HG03139 (cell line): ENCODE results near the gene SETBP1.

Experiments
- ATAC-seq: cut with Tn5 transposase; IDR thresholded peaks from one replicate; pipeline ENCODE4 v1.9.1; 2021; ENCODE audit not compliant: unreplicated experiment

The SETBP1 gene

DNA sequence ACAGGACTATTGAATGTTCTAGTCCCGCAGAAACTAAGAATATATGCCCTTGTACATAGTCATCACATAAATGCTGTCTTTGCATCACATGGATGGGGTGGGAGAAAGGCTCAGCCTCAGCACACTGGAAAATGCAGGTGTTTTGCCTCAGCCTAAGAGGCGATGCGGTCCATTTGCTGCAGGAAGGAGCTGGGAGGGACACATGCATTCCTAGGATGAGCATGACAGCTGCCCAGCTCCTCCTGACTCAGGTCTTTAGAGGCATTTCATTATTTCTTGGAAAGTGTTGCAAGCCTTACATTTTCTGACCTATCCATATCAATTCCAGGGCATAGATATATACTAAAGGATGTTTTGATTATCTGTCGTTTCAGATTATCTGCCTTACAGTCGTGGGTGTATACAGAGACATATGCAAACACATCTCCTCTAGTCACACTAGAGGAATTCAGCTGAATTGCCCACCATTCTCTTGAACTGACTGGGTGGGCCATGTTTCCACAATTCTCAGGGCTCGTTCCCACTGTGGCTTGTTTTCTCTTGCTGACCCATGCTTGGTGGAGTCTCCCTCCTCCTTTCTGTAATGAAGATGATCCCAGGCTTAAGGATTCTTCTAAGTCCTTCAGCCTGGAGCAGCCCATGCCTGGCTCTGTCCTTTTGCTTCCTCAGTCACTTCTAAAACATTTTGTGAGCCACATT lies 156.9 kb downstream of the SETBP1 start:
- no peak for ATAC-seq

DNA sequence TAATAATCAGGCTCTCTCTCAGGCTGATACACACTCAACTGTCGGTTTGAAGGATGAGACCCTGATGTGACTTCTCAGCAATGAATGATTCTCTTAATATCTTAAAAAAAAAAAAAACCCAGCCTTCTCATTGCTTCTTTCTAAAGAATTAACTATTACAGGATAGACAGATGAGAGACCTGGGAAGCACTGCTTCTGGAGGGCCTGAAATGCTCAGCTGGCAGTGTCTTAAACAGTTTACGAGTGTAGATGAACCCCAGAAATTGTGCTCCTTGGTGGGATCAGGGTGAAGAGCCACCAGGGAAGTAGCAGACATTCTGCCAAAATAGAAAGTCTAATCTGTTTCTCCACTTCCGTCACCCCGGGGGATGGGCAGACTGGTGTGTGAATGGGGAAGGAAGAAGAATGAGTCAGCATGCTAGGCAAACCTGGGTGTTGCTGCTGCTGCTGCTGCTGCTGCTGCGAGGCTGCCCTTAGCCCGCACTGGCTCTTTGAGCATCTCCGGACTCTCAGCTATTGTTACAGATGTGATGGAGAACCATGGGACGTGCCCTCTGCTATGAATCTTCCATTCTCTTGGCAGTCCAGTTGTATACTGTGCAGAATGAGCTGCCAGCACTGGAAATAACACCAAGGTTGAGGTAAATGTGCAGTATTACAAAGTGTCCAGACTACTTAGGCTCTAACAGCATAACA lies 158.4 kb downstream of the SETBP1 start:
- peak; percentile 99 for ATAC-seq

DNA sequence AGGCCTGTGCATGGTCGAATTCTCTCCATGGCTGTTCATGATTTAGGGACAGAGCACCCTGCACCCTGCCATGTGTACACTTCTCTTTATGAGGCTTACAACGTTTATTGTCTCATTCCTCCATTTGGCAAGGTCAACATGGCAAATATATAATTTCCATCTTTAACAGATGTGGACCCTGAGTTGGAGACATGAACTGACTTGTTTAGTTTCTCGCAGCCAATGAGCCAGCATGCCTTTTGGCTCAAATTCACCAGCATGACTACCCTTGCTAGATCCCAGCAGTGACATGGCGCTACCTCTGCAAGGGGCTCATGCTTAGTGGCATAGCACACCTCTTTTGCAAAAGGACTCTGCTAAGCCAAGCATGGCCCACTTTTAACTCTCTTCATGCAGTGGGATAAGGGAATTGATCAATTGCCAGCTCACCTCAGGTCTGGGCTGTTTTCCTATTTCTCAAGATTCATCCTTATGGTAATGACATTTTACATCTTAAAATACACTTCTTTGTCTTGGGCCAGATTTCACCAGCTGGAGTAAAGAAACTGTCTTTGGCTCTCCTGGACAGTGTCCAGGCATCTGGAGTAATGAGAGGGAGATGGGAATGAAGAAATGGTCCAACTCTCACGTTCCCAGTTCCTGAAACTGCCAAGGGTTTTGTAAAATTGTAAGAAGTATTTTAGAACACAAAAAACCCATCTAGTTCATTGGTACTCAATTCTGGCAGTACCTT lies 159.5 kb downstream of the SETBP1 start:
- no peak for ATAC-seq

GRCh38 chr18:44841221-44841620 lies 160.5 kb downstream of the SETBP1 start:
- ATAC-seq, result no peak

GRCh38 chr18:44841752-44842587 lies 161.3 kb downstream of the SETBP1 start:
- no peak for ATAC-seq

DNA sequence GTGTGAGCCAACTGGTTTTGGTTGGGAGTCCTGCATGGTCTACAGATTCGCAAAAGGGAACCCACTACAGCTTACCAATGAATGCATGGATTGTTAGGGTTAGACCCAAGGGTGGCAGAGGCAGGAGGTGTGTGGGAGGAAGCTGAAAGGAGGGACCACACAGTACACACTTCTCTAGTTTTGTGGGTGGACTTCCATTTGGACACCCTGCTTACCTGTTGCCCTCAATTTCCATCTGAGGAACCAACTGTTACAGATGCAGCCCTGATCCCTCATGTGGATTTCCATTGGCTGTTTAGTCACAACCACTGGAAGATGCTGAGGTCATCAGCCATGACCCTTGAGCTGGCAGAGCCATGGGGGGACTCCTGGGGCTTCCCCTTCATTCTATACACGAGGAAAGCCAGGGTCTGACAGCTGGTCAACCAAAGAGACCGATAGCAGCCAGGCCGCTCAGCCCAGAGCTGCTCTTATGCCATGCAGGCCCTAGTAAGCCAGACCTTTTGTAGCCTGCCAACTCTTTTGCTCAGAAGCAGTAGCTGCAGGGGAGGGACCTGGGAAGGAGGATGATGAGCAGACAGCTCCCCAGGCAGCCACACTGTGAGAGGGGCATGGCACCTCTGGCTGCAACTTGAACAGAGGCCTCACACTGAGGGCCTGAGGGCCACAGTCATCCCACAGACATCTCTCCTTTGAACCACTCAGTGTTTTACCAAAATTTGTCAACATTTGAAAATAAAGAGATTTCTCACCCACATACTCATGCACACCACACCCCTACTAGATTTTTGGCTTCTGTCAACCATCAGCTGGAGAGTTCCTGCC lies 162.1 kb downstream of the SETBP1 start:
- no peak for ATAC-seq

DNA sequence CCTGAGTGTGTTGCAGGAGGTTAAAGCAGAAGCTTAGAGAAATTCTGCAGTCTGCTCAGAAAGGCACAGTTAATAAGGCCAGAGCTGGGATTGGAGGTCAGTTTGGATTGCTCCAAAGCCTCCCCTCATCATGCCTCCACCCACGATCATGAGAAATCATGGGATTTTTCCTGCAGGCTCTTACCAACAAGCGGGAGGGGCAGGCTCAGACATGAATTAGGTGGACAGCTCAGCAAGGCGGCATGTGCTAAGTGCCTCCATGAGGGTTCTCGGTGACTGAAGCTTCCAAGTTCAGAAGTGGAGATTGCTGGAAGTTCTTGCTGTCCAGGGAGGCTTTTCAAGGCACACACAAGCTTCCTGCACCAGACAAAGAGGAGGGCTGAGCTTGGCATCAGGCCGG lies 163.8 kb downstream of the SETBP1 start:
- no peak for ATAC-seq

DNA sequence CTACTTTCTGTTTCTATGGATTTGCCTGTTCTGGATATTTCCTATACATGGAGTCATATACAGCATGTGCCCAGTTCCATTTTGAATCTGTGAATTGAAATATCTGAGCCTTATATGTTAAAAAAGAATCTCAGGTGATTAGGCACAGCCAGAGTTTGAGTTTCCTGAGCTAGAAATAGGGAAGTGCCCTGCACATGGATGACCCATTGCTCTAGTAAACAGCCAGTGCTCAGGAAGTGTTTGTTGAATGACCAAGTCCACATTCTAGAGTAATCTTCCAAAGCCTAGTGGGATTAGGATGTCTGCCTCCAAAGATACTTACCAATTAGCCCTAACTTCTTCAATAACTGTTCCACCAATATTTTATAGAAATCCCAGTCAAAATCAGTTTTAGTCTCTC lies 165.8 kb downstream of the SETBP1 start:
- ATAC-seq, result no peak

DNA sequence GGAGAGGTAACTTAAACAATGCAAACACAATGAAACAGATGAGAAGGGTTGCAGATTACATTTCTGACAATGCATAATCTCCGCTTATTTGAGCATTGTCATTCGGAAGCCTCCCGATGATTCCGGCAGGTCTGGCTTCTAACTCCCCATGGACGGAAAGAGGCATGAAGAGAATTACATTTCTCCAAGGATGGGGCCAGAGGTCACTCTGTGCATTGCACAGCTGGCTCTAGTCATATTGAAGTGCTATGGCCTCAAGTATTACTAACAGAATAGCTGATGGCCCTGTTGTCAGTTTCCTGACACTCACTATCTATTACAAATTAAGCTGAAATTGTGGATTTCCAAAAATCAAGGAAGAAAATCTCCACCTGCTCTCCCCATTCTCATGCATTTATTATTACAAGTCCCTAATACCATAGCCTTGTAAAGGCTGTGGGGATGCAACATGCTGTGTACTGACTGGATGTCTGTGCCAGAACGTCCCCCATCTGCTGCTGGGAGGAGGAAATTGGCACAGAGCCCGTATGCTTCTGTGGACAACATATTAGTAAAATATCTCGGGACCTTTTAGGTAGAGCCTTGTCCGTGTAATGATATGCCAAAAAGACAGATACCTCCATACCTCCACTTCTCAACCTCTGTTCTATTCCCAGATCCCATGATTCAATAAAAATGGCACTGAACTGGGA lies 168.1 kb downstream of the SETBP1 start:
- no peak for ATAC-seq

DNA sequence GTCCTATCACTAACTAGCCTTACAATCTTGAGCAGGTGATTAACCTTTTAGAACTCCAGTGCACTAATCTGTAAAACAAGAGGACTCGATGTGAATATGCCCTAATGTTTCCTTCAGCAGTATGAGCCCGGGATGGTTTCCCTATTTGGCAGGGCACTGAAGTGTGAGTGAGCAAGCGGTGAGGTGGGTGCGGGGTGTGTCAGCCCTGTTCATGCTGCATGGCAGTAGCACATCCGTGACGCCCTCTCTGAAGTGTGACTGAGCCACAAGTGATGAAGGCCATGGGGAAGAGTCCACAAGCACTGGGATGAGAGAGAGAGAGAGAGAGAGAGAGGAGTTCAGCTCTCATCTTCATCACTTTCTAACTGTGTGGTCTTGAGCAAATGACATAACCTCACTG lies 168.7 kb downstream of the SETBP1 start:
- no peak for ATAC-seq

- ATAC-seq, result no peak
Observed at GRCh38 chr18:44850001-44850400, 169.3 kb downstream of the SETBP1 start.

DNA sequence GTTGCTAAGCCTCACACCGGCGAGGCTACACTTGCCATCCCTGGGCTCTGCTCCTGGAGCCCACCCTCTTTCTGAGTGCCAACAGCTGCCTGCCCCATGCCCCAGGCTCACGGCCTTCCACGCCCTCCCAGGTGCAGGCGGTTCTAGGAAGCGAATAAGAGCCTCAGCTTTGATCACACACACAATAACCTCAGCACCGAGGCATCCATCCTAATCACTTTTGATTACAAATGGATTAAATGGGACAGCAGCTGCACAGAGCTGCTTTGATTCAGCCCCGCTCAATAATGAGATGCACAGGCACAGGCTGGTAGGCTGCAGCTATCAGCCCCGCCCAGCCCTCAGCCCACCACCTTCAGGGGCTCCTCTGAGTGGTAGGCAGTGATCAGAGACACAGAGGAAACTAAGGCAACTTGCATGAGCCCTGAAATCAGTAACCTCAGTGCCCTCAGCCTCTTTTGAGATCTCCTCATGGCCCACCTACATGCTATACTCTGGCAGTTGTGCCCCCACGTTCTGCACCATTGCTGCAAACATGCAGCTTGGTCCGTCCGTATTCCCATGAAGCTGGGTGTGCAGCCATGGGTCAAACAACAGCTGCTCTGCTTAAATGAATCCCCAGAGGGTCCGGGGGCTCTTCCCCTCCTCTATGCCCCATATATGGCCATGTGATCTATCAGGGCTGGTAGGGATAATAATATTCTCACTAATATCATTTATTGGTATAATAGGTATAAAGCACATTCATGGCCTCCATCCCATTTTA lies 171.4 kb downstream of the SETBP1 start:
- ATAC-seq, result no peak

- no peak for ATAC-seq
Observed at GRCh38 chr18:44852818-44853217, 172.1 kb downstream of the SETBP1 start.

DNA sequence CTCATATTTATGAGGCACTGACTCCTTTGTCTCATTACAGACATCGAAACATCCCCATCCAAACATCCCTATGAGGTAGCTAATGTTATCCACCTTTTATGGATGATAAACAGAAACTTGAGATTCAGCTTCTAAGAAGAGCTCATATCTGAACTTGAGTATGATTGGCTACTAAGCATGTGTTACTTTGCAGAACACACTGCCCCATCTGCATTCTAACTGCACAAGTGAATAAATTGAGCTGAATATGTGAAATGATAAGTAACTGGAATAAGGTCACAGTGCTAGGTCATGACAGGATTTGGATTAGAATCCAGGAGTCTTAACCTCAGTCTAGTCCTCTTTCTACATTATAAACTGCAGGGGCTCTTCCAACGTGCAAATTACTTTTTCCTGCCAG lies 172.7 kb downstream of the SETBP1 start:
- ATAC-seq, result no peak

GRCh38 chr18:44855681-44856080 lies 175.0 kb downstream of the SETBP1 start:
- ATAC-seq, result no peak

DNA sequence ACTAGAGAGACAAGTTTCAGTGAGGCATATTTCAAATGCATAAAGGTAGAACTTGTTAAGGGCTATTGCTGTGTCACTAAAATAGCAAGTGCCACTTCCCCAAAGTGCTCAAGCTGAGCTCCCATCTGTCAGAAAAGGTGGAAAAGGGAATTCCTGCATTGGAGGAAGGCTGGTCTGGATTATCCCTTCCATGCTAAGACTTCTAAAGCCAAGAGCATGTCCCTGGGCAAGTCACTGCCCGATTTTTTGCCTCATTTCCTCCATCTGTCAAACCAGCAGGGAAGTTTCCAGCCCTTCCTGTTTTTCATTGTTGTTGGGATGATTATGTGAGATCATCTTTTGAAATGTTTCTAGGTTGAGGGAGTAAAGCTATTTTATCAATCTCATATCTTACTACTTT lies 175.5 kb downstream of the SETBP1 start:
- no peak for ATAC-seq

DNA sequence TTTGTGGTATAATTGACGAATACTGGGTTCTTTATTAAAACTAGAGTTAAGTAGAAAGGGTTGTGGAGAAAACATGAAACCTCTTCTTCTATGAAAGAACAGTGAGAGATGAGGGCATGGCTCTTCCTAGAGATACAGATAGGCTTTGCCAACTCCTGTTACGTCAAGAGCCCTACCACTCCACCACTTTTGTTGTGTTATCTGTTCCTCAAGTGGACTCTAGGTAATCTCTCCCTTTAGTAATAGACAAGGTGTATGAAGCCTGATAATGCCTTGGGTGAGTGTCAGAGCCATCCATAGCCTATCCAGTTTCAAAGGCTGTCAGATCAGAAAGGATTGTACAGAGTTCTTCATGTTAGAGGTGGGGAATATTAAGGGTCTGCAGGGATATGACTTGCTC lies 176.4 kb downstream of the SETBP1 start:
- no peak for ATAC-seq

DNA sequence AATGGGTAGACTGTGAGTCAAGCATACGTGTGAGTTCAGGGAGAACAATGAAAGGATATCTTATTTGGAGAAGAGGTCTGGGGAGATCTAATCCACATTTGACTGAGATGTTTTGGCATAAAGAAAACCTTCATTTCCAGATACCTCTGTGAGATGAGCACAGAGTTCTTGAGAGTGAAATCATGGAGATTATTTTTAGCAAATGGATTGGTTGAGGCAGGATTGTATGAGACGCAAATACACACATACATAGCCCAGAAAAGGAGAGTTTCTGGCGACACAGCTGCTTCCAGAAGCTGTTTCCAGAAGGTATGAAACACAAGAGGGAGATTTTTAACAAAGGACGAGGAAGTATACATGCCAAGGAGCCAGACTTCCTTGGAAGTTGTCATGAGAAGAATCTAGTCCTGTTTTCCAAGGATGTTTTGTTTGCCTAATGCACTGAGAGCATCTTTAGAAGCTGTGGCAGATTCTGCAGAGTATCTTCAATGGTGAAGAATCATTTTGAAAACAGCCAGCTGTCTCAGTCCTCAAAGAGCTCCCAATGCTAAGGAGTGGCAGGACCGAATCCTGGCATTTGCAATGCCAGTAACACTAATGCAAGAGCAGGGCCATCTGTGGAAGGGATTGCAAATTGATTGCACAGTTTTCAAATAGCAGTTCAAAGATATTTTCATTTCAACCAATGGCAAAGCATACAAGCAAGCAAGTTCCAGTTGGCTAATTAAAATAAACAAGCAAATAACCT lies 177.2 kb downstream of the SETBP1 start:
- ATAC-seq, result no peak
